Measurements from ENCODE around the gene OLFML2B. TPM values are rescaled to one million over a fixed set of nuclear protein-coding genes. Genes with fewer than 3 reads are reported as not detected.
A peak's percentile ranks its signal among the peaks of the same experiment; 100 is the strongest.

The OLFML2B gene
- total RNA-seq, 1 experiment from 2014 or later: 1.8 TPM

DNA sequence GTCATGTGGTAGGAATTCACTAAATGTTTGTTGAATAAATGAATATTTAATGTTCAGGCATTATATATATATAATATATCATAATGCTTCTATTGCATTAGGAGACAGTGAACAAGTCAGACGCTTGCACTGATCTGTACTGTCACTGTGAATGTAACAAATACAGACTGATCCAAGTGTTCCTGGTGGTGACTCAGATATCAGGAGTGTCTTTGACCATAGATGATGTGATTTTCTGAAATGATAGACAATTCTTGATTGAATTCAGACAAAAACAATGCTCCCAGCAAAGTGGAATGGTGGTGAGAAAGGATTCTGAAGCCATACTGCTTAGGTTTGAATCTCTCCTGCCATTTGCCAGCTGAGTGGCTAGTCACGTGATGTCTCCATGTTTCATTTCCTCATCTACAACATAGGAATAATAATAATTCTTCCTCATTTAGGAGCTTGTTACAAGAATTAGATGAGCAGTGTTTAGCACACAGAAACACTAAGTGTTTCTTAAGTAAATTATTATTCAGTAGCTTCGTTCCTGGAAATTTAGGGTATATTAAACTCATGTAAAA is 71.0 kb downstream of the OLFML2B start:
- Histone ChIP-seq H3K36me3 (no peaks in the 10 kb centered on the region), H3K27ac (no peak overlapping the region), H3K27me3 (replicated peaks) (no peaks in the 10 kb centered on the region), H3K4me3 (no peak overlapping the region), H3K9me3 (replicated peaks) (no peaks in the 10 kb centered on the region), H3K4me1 (replicated peaks) (peaks cover 17% of the 10 kb centered on the region)
- no peak for DNase-seq (ENCODE audit: low read depth in 1 of 2, low spot score in 2 of 2)

GRCh38 chr1:161951646-161952045 is 72.0 kb downstream of the OLFML2B start:
- no peaks in the 10 kb centered on the region for H3K27me3 ChIP-seq (replicated peaks)
- DNase-seq (ENCODE audit: low read depth in 1 of 2, low spot score in 2 of 2): no peak
- H3K9me3 ChIP-seq (replicated peaks): no peaks in the 10 kb centered on the region
- H3K4me1 ChIP-seq (replicated peaks): peaks cover 17% of the 10 kb centered on the region
- no peaks in the 10 kb centered on the region for H3K36me3 ChIP-seq
- H3K4me3 ChIP-seq: no peak overlapping the region
- H3K27ac ChIP-seq: no peak overlapping the region

- no peak for DNase-seq (ENCODE audit: low read depth in 1 of 2, low spot score in 2 of 2)
- Histone ChIP-seq H3K36me3 (no peaks in the 10 kb centered on the region), H3K4me1 (replicated peaks) (peaks cover 17% of the 10 kb centered on the region), H3K4me3 (no peak overlapping the region), H3K27me3 (replicated peaks) (no peaks in the 10 kb centered on the region), H3K27ac (no peak overlapping the region), H3K9me3 (replicated peaks) (no peaks in the 10 kb centered on the region)
Observed at GRCh38 chr1:161950377-161950776, 73.3 kb downstream of the OLFML2B start.

DNA sequence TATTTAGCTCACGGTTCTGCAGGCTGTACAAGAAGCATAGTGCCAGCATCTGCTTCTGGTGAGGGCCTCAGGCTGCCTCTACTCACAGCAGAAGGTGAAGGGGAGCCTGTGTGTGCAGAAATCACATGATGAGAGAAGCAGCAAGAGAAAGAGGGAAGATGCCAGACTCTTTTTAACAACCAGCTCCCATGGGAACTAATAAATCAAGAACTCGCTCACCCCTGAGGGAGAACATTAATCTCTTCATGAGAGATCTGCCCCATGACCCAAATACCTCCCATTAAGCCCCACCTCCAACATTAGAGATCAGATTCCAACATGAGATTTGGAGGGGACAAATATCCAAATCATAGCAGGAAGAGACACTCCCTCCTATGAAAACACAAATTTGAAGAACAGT is 74.1 kb downstream of the OLFML2B start:
- peaks cover 14% of the 10 kb centered on the region for H3K4me1 ChIP-seq (replicated peaks)
- DNase-seq (ENCODE audit: low read depth in 1 of 2, low spot score in 2 of 2): no peak
- H3K27ac ChIP-seq: no peak overlapping the region
- no peak overlapping the region for H3K4me3 ChIP-seq
- peaks cover 6% of the 10 kb centered on the region; the same call in 1 of the 2 replicates for H3K36me3 ChIP-seq
- H3K27me3 ChIP-seq (replicated peaks): no peaks in the 10 kb centered on the region
- no peaks in the 10 kb centered on the region for H3K9me3 ChIP-seq (replicated peaks)

- Histone ChIP-seq H3K9me3 (replicated peaks) (no peaks in the 10 kb centered on the region), H3K27me3 (replicated peaks) (no peaks in the 10 kb centered on the region), H3K4me3 (no peak overlapping the region), H3K27ac (no peak overlapping the region), H3K36me3 (peaks cover 6% of the 10 kb centered on the region; the same call in 1 of the 2 replicates), H3K4me1 (replicated peaks) (peaks cover 3% of the 10 kb centered on the region)
- no peak for DNase-seq (ENCODE audit: low read depth in 1 of 2, low spot score in 2 of 2)
Observed at GRCh38 chr1:161948435-161948834, 75.2 kb downstream of the OLFML2B start.

GRCh38 chr1:161946071-161946987 is 77.3 kb downstream of the OLFML2B start:
- peaks cover 11% of the 10 kb centered on the region for H3K4me1 ChIP-seq (replicated peaks)
- peaks cover 14% of the 10 kb centered on the region; the same call in 1 of the 2 replicates for H3K36me3 ChIP-seq
- no peak overlapping the region for H3K27ac ChIP-seq
- no peaks in the 10 kb centered on the region for H3K27me3 ChIP-seq (replicated peaks)
- H3K9me3 ChIP-seq (replicated peaks): no peaks in the 10 kb centered on the region
- DNase-seq (ENCODE audit: low read depth in 1 of 2, low spot score in 2 of 2): no peak
- no peak overlapping the region for H3K4me3 ChIP-seq

DNA sequence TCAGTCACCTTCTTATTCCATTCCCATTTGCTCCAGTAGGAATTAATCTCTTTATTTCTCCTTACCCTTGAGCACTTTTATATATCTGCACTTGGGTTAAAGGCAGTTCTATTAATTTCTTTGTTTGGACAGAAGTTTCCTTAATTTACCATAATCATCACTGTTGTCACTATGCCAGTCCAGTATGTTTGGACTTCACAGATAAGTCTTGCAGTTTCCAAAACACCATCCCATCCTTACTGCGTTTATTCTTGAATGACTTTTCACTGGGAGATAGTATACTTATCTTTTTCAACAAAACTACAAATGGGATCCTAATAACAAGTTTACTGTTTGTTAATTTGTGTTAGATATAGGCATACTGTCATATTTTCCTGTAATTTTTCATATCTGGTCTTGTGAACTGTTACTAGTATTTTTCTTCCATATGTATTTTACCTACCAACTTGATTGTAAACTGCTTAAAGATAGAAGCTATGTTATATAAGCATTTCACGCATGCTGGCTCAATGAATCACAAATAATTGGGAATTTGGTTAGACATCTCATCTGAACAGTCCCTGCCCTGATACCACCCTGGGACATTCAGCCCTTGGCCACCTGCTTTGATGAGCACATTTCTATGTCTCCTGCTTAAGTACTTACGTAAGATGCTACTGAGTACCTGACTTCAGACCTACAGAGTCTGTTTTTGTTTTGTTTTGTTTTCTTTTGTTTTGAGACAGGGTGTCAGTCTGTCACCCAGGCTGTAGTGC is 78.2 kb downstream of the OLFML2B start:
- no peak for DNase-seq (ENCODE audit: low read depth in 1 of 2, low spot score in 2 of 2)
- peaks cover 15% of the 10 kb centered on the region for H3K4me1 ChIP-seq (replicated peaks)
- peaks cover 14% of the 10 kb centered on the region; the same call in 1 of the 2 replicates for H3K36me3 ChIP-seq
- H3K4me3 ChIP-seq: no peak overlapping the region
- H3K27ac ChIP-seq: no peak overlapping the region
- H3K27me3 ChIP-seq (replicated peaks): no peaks in the 10 kb centered on the region
- H3K9me3 ChIP-seq (replicated peaks): no peaks in the 10 kb centered on the region

DNA sequence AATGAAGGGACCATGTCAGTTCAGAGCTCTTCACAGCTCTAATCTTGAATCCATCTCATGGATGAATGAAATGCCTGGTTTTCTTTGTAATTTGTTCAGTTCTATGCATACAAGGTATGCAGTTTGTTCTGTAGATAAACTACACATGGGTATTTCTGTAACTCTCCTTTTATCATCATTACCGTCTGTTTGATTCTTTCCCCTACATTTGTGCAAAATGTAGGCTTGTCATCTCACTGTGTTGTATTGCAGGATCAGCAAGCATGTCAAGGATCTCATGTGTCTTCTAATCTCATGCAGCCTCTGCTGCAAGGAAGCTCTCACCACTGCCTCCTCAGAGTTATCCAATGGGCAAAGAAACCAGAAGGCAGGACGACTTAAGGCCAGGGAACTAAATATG is 79.3 kb downstream of the OLFML2B start:
- Histone ChIP-seq H3K27me3 (replicated peaks) (no peaks in the 10 kb centered on the region), H3K36me3 (peaks cover 14% of the 10 kb centered on the region; the same call in 1 of the 2 replicates), H3K4me3 (no peak overlapping the region), H3K9me3 (replicated peaks) (no peaks in the 10 kb centered on the region), H3K4me1 (replicated peaks) (peaks cover 15% of the 10 kb centered on the region), H3K27ac (no peak overlapping the region)
- DNase-seq (ENCODE audit: low read depth in 1 of 2, low spot score in 2 of 2): no peak

- no peak for DNase-seq (ENCODE audit: low read depth in 1 of 2, low spot score in 2 of 2)
- H3K36me3 ChIP-seq: peaks cover 14% of the 10 kb centered on the region; the same call in 1 of the 2 replicates
- peaks cover 15% of the 10 kb centered on the region for H3K4me1 ChIP-seq (replicated peaks)
- no peaks in the 10 kb centered on the region for H3K9me3 ChIP-seq (replicated peaks)
- no peaks in the 10 kb centered on the region for H3K27me3 ChIP-seq (replicated peaks)
- no peak overlapping the region for H3K27ac ChIP-seq
- H3K4me3 ChIP-seq: no peak overlapping the region
Observed at GRCh38 chr1:161943737-161944136, 79.9 kb downstream of the OLFML2B start.

- H3K27me3 ChIP-seq (replicated peaks): no peaks in the 10 kb centered on the region
- no peaks in the 10 kb centered on the region for H3K9me3 ChIP-seq (replicated peaks)
- DNase-seq (ENCODE audit: low read depth in 1 of 2, low spot score in 2 of 2): no peak
- H3K4me1 ChIP-seq (replicated peaks): peaks cover 15% of the 10 kb centered on the region
- H3K27ac ChIP-seq: 0 out of 2 replicates have a peak overlapping the region, but pooled peaks have one; percentile 6
- H3K36me3 ChIP-seq: peaks cover 14% of the 10 kb centered on the region; the same call in 1 of the 2 replicates
- H3K4me3 ChIP-seq: no peak overlapping the region
Observed at GRCh38 chr1:161941726-161942436, 81.8 kb downstream of the OLFML2B start.

GRCh38 chr1:161940866-161941591 is 82.6 kb downstream of the OLFML2B start:
- Histone ChIP-seq H3K27me3 (replicated peaks) (no peaks in the 10 kb centered on the region), H3K4me3 (no peak overlapping the region), H3K4me1 (replicated peaks) (peaks cover 15% of the 10 kb centered on the region), H3K9me3 (replicated peaks) (no peaks in the 10 kb centered on the region), H3K27ac (0 out of 2 replicates have a peak overlapping the region, but pooled peaks have one; percentile 6), H3K36me3 (peaks cover 18% of the 10 kb centered on the region; the same call in 1 of the 2 replicates)
- DNase-seq (ENCODE audit: low read depth in 1 of 2, low spot score in 2 of 2): no peak

- H3K4me1 ChIP-seq (replicated peaks): peaks cover 8% of the 10 kb centered on the region
- H3K4me3 ChIP-seq: no peak overlapping the region
- DNase-seq (ENCODE audit: low read depth in 1 of 2, low spot score in 2 of 2): no peak
- H3K27ac ChIP-seq: no peak overlapping the region
- H3K36me3 ChIP-seq: 0 out of 2 replicates have a peak, but pooled peaks cover 4% of the 10 kb centered on the region
- no peaks in the 10 kb centered on the region for H3K9me3 ChIP-seq (replicated peaks)
- no peaks in the 10 kb centered on the region for H3K27me3 ChIP-seq (replicated peaks)
Observed at GRCh38 chr1:161936786-161937185, 86.9 kb downstream of the OLFML2B start.
